Inflammatory macrophage treated with lipopolysaccharide for 4 hours (primary cell): ENCODE measurements around the gene POU3F1.

Source experiments
- DNase-seq: peaks from one replicate; pipeline ENCODE4 v3.0.0-alpha.2; 2020

POU3F1 gene

DNA sequence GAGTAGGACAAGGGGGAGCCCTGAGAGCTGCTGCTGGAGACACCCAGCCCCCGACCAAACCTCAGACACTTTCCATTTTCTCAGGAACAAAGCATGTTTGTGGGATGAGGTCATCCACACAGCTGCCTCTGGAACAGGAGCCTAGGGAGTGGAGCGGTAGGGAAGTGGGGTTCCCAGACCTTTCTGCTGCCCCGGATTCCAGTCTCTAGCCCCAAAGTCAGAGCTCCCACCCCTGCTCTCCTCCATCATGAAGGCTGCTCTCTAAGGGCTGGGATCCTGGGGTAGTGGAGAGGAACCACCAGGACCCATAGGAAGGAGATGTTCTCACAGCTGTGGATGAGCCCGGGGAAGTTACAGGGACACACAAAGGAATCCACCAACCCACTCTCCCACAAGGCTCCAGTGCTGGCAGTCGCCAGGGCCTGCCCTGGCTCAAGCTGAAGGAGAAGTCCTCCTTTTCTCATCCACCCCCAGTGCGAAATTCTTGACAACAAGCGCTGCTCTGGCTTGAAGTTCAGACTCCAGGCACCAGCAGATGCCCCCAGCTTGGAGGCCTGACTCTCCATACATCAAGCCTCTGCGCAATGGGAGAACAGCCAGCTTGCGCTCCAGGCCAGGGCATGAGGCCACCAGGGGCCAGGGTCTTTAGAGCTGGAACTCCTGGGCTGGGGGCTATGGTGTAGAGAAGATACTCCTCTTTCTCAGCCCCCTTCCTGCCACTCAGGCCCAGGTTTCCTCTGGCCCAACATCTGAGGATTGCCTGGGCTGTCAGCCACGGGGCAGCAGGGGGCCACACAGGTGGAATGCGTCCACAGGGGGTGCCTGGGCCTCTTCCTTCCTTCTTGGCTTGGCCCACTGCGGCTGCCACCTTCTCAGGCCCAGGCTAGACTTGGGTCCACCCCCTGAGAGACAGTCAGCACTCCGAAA lies 45.8 kb downstream of the POU3F1 start:
- peak; percentile 37 for DNase-seq

DNA sequence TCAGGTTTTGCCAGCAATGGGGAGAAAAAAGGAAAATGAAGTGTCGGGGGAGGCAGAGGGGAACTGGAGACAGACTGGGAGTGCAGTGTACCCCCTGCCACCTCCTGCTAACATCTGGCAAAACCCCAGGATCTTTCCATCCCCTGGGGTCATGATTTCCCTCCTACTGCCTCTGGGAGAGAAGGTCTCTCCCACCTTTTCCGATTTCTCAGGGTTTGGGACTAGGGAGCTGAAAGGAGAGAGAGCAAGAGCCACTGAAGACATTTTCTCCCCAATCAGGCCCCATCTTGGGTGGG lies 46.4 kb downstream of the POU3F1 start:
- no peak for DNase-seq

DNA sequence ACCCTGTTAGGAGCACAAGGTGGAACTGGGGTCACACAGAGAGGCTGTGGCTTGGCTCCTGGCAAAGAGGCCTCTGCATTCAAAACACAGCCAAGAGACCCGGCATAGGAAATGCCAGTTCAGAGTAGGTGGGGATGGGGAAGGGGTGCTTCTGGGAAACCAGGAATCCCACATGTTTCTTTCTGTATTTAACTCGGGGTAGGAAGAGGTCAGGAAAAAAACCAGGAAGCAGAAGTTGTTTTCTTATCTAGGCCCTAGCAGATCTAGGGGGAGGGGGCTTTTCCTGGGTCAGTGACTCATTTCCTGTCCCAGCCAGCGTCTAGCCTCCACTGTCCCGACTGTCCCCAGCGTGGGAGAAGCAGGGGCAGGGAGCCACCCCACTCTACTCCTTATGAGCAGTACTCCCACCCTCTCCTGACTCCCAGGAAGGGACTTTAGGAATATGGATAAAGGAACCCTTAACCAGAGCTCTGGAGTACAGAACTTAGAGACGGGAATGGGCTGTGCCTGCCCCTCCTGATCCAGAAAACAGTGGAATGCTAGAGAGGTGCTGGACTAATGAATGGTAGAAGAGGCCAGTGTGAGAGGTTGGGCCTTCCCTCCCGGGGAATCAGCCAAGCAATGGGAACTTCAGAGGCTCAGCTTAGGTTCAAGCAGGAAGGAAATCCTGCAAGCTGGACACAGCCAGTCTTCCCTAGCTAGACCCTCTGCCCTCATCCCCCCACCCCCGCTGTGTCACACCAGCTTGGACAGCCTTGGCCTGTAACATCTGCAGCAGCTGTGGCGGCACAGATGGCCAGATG lies 47.0 kb downstream of the POU3F1 start:
- peak; percentile 55 for DNase-seq

DNA sequence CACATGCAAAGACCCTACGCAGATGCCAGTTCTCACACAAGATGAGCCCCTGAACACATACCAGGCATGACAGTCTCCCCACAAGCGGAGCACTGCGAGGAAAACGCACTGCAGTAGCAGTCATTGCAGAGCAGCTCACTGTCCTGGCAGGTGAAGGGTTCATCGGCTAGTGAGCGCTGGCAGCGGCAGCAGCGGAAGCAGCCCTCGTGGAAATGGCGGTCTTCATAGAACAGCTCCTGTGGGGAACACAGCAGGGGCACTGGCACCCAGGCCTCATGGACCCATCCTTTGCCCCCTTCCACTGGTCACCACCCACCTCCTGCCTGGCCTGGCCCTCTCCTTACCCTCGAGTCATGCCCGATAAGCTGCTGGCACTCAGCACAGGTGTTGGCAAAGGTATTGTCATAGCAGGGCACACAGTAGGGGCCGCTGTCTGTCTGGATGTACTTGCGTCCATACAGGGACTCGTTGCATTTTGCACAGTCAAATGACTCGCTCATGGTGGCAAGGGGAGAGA lies 47.6 kb downstream of the POU3F1 start:
- no peak for DNase-seq

DNA sequence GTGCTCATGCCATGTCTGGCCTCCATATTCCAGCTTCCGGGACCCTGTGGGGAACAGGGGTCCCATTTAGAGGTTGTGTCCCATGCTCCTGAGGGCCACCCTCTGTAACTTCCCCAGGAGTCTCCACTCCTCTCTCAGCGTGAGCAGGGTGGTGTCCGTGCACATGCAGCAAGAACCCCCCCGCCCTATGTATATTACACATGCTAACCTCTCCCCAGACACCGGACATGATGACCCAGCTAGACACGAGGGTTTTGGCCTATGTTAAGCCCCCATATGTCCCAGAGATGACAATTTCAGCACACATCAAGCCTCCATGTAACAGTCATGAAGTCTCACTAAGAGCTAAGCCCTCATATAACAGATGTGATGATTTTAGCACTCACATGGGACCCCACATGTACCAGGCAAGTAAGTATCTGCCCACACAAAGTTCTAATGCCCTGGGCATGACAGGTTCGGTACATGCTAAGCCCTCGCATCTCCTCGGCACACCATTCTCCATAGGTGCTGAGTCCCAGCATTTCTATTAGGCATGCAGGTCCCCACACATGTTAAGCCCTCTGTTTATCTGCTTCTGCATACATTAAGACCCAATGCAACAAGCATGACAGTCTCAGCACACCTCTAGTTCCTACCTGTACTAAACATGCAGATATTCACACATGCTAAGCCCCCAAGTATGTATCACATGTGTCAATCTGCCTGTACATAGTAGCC lies 48.3 kb downstream of the POU3F1 start:
- DNase-seq = no peak

DNA sequence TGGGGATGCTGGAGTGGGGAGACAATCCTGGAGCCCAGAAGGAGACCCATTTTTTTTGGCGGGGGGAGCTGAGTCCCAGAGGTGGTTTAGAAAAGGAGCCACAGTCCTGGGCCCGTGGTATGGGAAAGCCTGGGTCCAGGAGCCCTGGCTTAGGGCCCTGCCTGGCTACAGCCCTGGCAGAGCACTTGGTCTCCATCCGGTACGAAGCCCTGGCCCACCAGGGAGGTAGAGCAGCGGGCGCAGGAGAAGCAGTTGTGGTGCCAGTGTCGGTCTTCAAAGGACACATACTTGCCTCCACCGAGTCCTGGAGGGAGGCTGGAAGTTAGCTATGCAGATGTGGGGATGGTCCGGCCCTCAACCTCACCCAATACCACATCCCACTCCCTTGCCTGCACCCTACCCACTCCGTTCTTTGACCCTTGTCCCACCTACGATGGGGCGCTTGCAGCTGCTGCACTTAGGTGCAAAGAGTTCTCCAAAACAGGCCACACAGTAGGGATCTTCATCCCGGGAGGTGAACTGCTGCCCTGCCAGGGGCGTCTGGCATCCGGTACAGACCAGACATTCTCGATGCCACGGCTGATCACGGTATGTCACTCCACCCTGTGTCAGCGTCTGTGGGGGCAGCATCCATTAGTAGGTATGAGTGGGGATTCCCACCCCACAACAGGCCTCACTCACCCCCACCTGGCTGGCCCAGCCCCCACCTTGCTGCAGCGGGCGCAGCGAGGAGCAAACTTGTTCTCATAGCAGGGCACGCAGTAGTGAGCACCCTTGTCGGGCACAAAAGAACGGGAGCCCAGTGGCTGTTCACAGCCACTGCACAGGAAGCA lies 49.1 kb downstream of the POU3F1 start:
- DNase-seq = no peak

DNA sequence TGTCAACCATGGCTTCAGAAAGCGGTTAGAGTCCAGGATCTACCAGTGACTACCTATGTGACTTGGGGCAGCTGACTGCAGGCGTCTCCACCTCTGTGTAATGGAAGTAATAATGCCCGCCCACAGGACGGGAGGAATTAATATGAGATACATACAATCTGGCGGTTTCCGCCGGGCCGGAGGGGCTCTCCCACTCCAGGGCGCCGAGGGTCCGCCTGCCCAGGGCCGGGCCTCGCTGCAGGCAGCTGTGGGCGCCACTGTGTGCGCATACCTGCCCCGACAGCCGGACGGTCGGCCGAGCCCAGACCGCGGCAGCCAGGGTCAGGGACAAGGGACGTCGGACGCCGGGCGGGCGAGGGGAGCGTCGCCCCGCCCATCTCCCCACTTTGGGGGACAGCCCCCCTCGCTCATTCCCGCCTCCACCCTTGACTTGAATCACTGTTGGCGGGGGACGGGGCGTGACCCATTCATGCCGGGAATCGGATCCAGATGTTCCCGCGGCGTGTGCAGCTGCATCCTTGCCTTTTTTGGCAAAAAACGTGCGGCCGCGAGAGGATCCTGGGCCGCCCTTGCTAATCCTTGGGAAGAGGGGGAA lies 50.7 kb downstream of the POU3F1 start:
- no peak for DNase-seq

DNA sequence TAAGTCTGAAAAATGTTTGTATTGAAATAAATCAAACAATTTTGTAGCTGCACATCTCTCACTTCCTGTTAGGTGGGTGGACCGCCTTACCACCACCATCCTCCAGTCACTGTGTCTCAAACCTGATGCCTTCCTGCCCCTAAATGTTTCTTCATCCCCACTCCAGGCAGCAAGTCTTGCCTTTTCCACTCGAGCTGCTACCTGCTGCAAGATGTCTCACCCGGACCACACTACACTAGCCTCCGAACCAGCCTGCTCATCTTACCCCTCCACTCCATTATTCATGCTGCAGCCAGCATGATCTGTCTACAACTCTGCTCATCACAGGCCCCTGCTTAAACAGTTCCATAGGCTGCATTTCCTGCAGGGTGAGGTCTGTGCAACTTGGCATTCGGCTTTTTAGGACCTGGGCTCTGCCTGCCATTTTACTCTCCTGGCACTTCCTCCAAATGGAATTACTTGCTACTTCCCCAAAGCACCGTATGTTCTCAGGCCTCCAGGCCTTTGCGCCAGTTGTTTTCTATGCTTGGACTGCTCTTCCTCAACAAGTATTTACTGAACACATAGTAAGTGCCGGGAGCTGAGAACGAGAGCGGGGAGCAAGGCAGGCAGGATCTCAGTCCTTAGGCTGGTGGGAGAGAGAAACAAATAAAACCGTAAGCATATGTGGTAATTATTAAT lies 51.6 kb downstream of the POU3F1 start:
- DNase-seq = peak; percentile 36
